ENCODE results near the gene RNF115. TPM values are rescaled to one million over a fixed set of nuclear protein-coding genes. Genes with fewer than 3 reads are reported as not detected.

The RNF115 gene
- total and polyA plus RNA-seq, 2 donors (not counting 1 experiment from before 2014, with no cell fraction given): 4.6 to 19.8 TPM

- H3K9ac ChIP-seq (ENCODE audit: low read length): no peak overlapping the region
- H3K27me3 ChIP-seq (replicated peaks in 1 of 4; ENCODE audit: control extremely low read depth in 1 of 4, control insufficient read depth in 3 of 4, insufficient read depth in 4 of 4, low read length in 3 of 4): no peaks in the 10 kb centered on the region
- no peaks in the 10 kb centered on the region for H3K9me3 ChIP-seq (ENCODE audit: control extremely low read depth in 1 of 3, control insufficient read depth in 2 of 3, insufficient read depth in 1 of 3, low read length in 2 of 3)
- no peak overlapping the region for H3K27ac ChIP-seq (ENCODE audit: low read length in 2 of 2)
- H2AFZ ChIP-seq (ENCODE audit: insufficient read depth, low read depth, low read length, poor library complexity, severe bottlenecking): no peak overlapping the region
- no peaks in the 10 kb centered on the region for H3K4me1 ChIP-seq (ENCODE audit: control insufficient read depth in 2 of 2, insufficient read depth in 2 of 2, low read length in 2 of 2)
- H3K79me2 ChIP-seq (ENCODE audit: control insufficient read depth, insufficient read depth, low read length): no peaks in the 10 kb centered on the region
- H3K4me3 Mint-ChIP-seq: no peak overlapping the region
- CTCF ChIA-PET: no interaction called here
- H3K4me3 ChIP-seq (ENCODE audit: control extremely low read depth in 1 of 5, extremely low read depth in 1 of 5, insufficient read depth in 1 of 5, low read depth in 2 of 5, low read length in 4 of 5): no peak overlapping the region
- 79% methylated on average over 3 of the region's 7 CpGs for WGBS (ENCODE audit: insufficient coverage)
- POLR2A ChIA-PET: no interaction called here
- intact Hi-C loops (cut with micrococcal nuclease): no loop called here
- ATAC-seq (ENCODE audit: low read depth): no peak
- TF ChIP-seq, protein P1, sequence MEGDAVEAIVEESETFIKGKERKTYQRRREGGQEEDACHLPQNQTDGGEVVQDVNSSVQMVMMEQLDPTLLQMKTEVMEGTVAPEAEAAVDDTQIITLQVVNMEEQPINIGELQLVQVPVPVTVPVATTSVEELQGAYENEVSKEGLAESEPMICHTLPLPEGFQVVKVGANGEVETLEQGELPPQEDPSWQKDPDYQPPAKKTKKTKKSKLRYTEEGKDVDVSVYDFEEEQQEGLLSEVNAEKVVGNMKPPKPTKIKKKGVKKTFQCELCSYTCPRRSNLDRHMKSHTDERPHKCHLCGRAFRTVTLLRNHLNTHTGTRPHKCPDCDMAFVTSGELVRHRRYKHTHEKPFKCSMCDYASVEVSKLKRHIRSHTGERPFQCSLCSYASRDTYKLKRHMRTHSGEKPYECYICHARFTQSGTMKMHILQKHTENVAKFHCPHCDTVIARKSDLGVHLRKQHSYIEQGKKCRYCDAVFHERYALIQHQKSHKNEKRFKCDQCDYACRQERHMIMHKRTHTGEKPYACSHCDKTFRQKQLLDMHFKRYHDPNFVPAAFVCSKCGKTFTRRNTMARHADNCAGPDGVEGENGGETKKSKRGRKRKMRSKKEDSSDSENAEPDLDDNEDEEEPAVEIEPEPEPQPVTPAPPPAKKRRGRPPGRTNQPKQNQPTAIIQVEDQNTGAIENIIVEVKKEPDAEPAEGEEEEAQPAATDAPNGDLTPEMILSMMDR (IDR thresholded peaks at IDR 0.05): no peak
- no peak for TF ChIP-seq EZH2 (IDR thresholded peaks at IDR 0.05; ENCODE audit: borderline replicate concordance, insufficient read depth, low read depth, low read length, poor library complexity, severe bottlenecking)
- no peak for DNase-seq
- H3K4me2 ChIP-seq (replicated peaks; ENCODE audit: low read depth, low read length, poor library complexity, severe bottlenecking): no peak overlapping the region
- no peaks in the 10 kb centered on the region for H3K9me3 Mint-ChIP-seq (ENCODE audit: insufficient read depth)
- no peaks in the 10 kb centered on the region for H3K4me1 Mint-ChIP-seq
- H4K20me1 ChIP-seq (ENCODE audit: control insufficient read depth, insufficient read depth, low read length, poor library complexity, severe bottlenecking): no peaks in the 10 kb centered on the region
- H3K27me3 Mint-ChIP-seq: peaks cover 4% of the 10 kb centered on the region
- no peak overlapping the region for H3K27ac Mint-ChIP-seq
- H3K36me3 ChIP-seq (replicated peaks in 1 of 2; ENCODE audit: control extremely low read depth in 1 of 2, control insufficient read depth in 1 of 2, extremely low read depth in 1 of 2, insufficient read depth in 2 of 2, low read length in 1 of 2): no peaks in the 10 kb centered on the region
These were observed 118.3 kb downstream of the RNF115 start for GRCh38 chr1:145705622-145706021.

- no peaks in the 10 kb centered on the region for H3K27me3 ChIP-seq (replicated peaks in 1 of 4; ENCODE audit: control extremely low read depth in 1 of 4, control insufficient read depth in 3 of 4, insufficient read depth in 4 of 4, low read length in 3 of 4)
- no peak overlapping the region for H3K4me3 ChIP-seq (ENCODE audit: control extremely low read depth in 1 of 5, extremely low read depth in 1 of 5, insufficient read depth in 1 of 5, low read depth in 2 of 5, low read length in 4 of 5)
- no peak overlapping the region for H2AFZ ChIP-seq (ENCODE audit: insufficient read depth, low read depth, low read length, poor library complexity, severe bottlenecking)
- no peak overlapping the region for H3K9ac ChIP-seq (ENCODE audit: low read length)
- H3K4me2 ChIP-seq (replicated peaks; ENCODE audit: low read depth, low read length, poor library complexity, severe bottlenecking): no peak overlapping the region
- H3K27ac ChIP-seq (ENCODE audit: low read length in 2 of 2): no peak overlapping the region
- ATAC-seq (ENCODE audit: low read depth) (no peak), DNase-seq (no peak)
- WGBS (ENCODE audit: insufficient coverage): 96% methylated on average over 5 of the region's 7 CpGs
- H3K9me3 ChIP-seq (ENCODE audit: control extremely low read depth in 1 of 3, control insufficient read depth in 2 of 3, insufficient read depth in 1 of 3, low read length in 2 of 3): no peaks in the 10 kb centered on the region
- H3K27me3 Mint-ChIP-seq: peaks cover 4% of the 10 kb centered on the region
- no peak overlapping the region for H3K4me3 Mint-ChIP-seq
- no peaks in the 10 kb centered on the region for H3K36me3 ChIP-seq (replicated peaks in 1 of 2; ENCODE audit: control extremely low read depth in 1 of 2, control insufficient read depth in 1 of 2, extremely low read depth in 1 of 2, insufficient read depth in 2 of 2, low read length in 1 of 2)
- no peak overlapping the region for H3K27ac Mint-ChIP-seq
- H3K4me1 ChIP-seq (ENCODE audit: control insufficient read depth in 2 of 2, insufficient read depth in 2 of 2, low read length in 2 of 2): no peaks in the 10 kb centered on the region
- CTCF ChIA-PET: interaction anchor here (0.8 kb wide), 1 partner anchor 12 kb away, joined by 3 read pairs; no protein-coding TSS in a partner anchor
- intact Hi-C loops (cut with micrococcal nuclease): no loop called here
- POLR2A ChIA-PET: no interaction called here
- no peaks in the 10 kb centered on the region for H4K20me1 ChIP-seq (ENCODE audit: control insufficient read depth, insufficient read depth, low read length, poor library complexity, severe bottlenecking)
- no peaks in the 10 kb centered on the region for H3K79me2 ChIP-seq (ENCODE audit: control insufficient read depth, insufficient read depth, low read length)
- TF ChIP-seq, protein P1 (IDR thresholded peaks at IDR 0.05): no peak
- no peak for TF ChIP-seq EZH2 (IDR thresholded peaks at IDR 0.05; ENCODE audit: borderline replicate concordance, insufficient read depth, low read depth, low read length, poor library complexity, severe bottlenecking)
- H3K9me3 Mint-ChIP-seq (ENCODE audit: insufficient read depth): no peaks in the 10 kb centered on the region
- H3K4me1 Mint-ChIP-seq: no peaks in the 10 kb centered on the region
These were observed 121.1 kb downstream of the RNF115 start for GRCh38 chr1:145702826-145703225.
